Adrenal gland (tissue), 5 donors: ENCODE results near the gene UBR1.

Experiments used
- POLR2A ChIP-seq, 2 donors: fragments of 450-650 bp; IDR thresholded peaks; one replicate each; pipeline ENCODE4 v1.6.1; 2017; ENCODE audit warnings: antibody characterized with exemption in 2 of 2, mild to moderate bottlenecking in 2 of 2, moderate library complexity in 1 of 2
- TF ChIP-seq, protein P1 (sequence below), 6 experiments: fragments of 450-650 bp in 4 of 6; fragments of 200-600 bp in 2 of 6; sonication (generic) in 1 of 6; IDR thresholded peaks; 1 replicate in 5 of 6; 2 replicates in 1 of 6; pipeline versions ENCODE4 v1.5.1 to v1.8.0; 2016 to 2021; ENCODE audit warnings: antibody characterized with exemption in 6 of 6, mild to moderate bottlenecking in 2 of 6, moderate library complexity in 1 of 6
- donor health status: DM: no; HTN: no; CAD: no.

DNA sequence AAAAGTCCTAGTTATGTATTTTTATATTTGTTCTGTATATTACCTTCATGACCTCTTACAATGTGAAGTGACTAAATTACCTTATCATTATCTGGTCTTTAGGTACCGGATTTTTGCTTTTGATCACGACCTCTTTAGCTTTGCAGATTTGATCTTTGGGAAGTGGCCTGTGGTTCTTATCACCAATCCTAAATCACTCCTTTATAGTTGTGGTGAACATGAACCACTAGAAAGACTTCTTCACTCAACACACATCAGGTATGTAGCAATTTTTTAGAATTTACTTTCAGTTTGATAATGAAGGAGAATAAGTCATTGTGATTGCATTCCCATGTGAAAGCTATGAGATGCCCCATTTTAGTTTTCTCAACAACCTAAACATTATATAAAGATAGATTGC, 45.9 kb upstream of the UBR1 start:
- no peak for TF ChIP-seq POLR2A (IDR thresholded peaks at IDR 0.05)
- TF ChIP-seq, protein P1, sequence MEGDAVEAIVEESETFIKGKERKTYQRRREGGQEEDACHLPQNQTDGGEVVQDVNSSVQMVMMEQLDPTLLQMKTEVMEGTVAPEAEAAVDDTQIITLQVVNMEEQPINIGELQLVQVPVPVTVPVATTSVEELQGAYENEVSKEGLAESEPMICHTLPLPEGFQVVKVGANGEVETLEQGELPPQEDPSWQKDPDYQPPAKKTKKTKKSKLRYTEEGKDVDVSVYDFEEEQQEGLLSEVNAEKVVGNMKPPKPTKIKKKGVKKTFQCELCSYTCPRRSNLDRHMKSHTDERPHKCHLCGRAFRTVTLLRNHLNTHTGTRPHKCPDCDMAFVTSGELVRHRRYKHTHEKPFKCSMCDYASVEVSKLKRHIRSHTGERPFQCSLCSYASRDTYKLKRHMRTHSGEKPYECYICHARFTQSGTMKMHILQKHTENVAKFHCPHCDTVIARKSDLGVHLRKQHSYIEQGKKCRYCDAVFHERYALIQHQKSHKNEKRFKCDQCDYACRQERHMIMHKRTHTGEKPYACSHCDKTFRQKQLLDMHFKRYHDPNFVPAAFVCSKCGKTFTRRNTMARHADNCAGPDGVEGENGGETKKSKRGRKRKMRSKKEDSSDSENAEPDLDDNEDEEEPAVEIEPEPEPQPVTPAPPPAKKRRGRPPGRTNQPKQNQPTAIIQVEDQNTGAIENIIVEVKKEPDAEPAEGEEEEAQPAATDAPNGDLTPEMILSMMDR (IDR thresholded peaks at IDR 0.05) = no peak
